Jurkat, Clone E6-1 (cell line): ENCODE measurements around the gene APOLD1. TPM values are rescaled to one million over a fixed set of nuclear protein-coding genes. Genes with fewer than 3 reads are reported as not detected.
"Not testable (repeated sequence)": the region's sequence is repeated elsewhere in the genome, so short reads cannot be mapped to it uniquely, and the experiment has no call there.

Experiments
- DNase-seq: peaks from one replicate; pipeline ENCODE4 v3.0.0-alpha.2; 2011; ENCODE audit warnings: low read depth, low spot score
- H3K4me3 ChIP-seq: 2 replicates; pipeline ENCODE4 v1.5.1; 2011; ENCODE audit warnings: mild to moderate bottlenecking, low read length, control low read depth, moderate library complexity
- polyA plus RNA-seq: library from polyadenylated mRNA; unstranded; fragments of >200 nt; gene quantifications from one replicate; pipeline ENCODE4 v1.2.1, GENCODE V29; 2012; ENCODE audit warnings: missing spikeins; ENCODE audit not compliant: insufficient read length, insufficient read depth

Gene APOLD1
- polyA plus RNA-seq: 5.0 TPM

- peak within 1 kb of the TSS; percentile 68 for H3K4me3 ChIP-seq
- no peak for DNase-seq
Observed at GRCh38 chr12:12784911-12785814, at the start of gene APOLD1. TSS of gene APOLD1 (plus strand) at chr12:12785659. CDS start at chr12:12785692, 33 bp downstream.

GRCh38 chr12:12736759-12737676 is 48.4 kb upstream of the APOLD1 start:
- peak overlapping the region; percentile 37 for H3K4me3 ChIP-seq
- peak; percentile 78 for DNase-seq

- DNase-seq, H3K4me3 ChIP-seq: not testable (repeated sequence)
Observed at GRCh38 chr12:12738152-12738551, 47.3 kb upstream of the APOLD1 start.

GRCh38 chr12:12741660-12742059 is 43.8 kb upstream of the APOLD1 start:
- no peak overlapping the region for H3K4me3 ChIP-seq
- no peak for DNase-seq

GRCh38 chr12:12744546-12745305 is 40.7 kb upstream of the APOLD1 start:
- no peak for DNase-seq
- H3K4me3 ChIP-seq: no peak overlapping the region

GRCh38 chr12:12745576-12746211 is 39.8 kb upstream of the APOLD1 start:
- DNase-seq: no peak
- no peak overlapping the region for H3K4me3 ChIP-seq

GRCh38 chr12:12747278-12747677 is 38.2 kb upstream of the APOLD1 start:
- DNase-seq: no peak
- no peak overlapping the region for H3K4me3 ChIP-seq

- no peak for DNase-seq
- H3K4me3 ChIP-seq: no peak overlapping the region
Observed at GRCh38 chr12:12748044-12748443, 37.4 kb upstream of the APOLD1 start.

- no peak for DNase-seq
- H3K4me3 ChIP-seq: no peak overlapping the region
Observed at GRCh38 chr12:12749433-12749832, 36.0 kb upstream of the APOLD1 start.

GRCh38 chr12:12755923-12756322 is 29.5 kb upstream of the APOLD1 start:
- H3K4me3 ChIP-seq: no peak overlapping the region
- DNase-seq: no peak

- H3K4me3 ChIP-seq: no peak overlapping the region
- DNase-seq: no peak
Observed at GRCh38 chr12:12757121-12757520, 28.3 kb upstream of the APOLD1 start.

GRCh38 chr12:12759234-12759915 is 26.1 kb upstream of the APOLD1 start:
- no peak overlapping the region for H3K4me3 ChIP-seq
- DNase-seq: no peak

GRCh38 chr12:12764824-12765223 is 20.6 kb upstream of the APOLD1 start:
- H3K4me3 ChIP-seq: no peak overlapping the region
- no peak for DNase-seq

GRCh38 chr12:12770262-12770661 is 15.2 kb upstream of the APOLD1 start:
- no peak overlapping the region for H3K4me3 ChIP-seq
- DNase-seq: no peak

- H3K4me3 ChIP-seq: no peak overlapping the region
- no peak for DNase-seq
Observed at GRCh38 chr12:12774791-12775190, 10.7 kb upstream of the APOLD1 start.

GRCh38 chr12:12776261-12776660 is 9.2 kb upstream of the APOLD1 start:
- no peak overlapping the region for H3K4me3 ChIP-seq
- no peak for DNase-seq

- DNase-seq: no peak
- H3K4me3 ChIP-seq: no peak overlapping the region
Observed at GRCh38 chr12:12777092-12777491, 8.4 kb upstream of the APOLD1 start.

GRCh38 chr12:12779007-12779406 is 6.5 kb upstream of the APOLD1 start:
- no peak overlapping the region for H3K4me3 ChIP-seq
- DNase-seq: no peak
